ENCODE results near the gene NUFIP2.

DNA sequence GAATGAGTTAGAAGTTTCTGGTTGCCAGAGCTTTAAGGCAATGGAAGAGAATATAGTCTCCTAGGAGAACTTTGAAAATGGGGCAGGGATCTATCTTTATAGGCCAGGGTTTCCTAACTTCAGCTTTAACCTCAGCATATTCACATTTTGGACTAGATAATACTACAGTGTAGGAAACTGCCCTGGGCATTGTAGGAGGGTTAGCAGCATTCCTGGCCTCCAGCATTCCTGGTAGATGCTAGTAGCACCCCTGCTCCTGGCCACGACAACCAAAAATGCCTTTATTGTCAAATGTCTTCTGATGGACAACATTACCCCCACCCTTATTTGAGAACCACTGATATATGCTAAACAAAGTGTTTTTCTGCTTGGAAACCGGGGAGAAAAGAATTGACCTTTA is 86.0 kb downstream of the NUFIP2 start:
- TF ChIP-seq, protein P1, sequence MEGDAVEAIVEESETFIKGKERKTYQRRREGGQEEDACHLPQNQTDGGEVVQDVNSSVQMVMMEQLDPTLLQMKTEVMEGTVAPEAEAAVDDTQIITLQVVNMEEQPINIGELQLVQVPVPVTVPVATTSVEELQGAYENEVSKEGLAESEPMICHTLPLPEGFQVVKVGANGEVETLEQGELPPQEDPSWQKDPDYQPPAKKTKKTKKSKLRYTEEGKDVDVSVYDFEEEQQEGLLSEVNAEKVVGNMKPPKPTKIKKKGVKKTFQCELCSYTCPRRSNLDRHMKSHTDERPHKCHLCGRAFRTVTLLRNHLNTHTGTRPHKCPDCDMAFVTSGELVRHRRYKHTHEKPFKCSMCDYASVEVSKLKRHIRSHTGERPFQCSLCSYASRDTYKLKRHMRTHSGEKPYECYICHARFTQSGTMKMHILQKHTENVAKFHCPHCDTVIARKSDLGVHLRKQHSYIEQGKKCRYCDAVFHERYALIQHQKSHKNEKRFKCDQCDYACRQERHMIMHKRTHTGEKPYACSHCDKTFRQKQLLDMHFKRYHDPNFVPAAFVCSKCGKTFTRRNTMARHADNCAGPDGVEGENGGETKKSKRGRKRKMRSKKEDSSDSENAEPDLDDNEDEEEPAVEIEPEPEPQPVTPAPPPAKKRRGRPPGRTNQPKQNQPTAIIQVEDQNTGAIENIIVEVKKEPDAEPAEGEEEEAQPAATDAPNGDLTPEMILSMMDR (conservative IDR thresholded peaks at IDR 0.05 in 1 of 2, IDR thresholded peaks at IDR 0.05 in 1 of 2; ENCODE audit: extremely low read depth in 1 of 2, insufficient read depth in 1 of 2, low read depth in 1 of 2, low read length in 2 of 2): no peak
- TF ChIP-seq EZH2 (IDR thresholded peaks at IDR 0.05; ENCODE audit: borderline replicate concordance, low read length): no peak

All from mammary epithelial cell (primary cell).